GM12872 (cell line): ENCODE measurements around the gene CRK.

ENCODE experiments used
- TF ChIP-seq, protein P1 (sequence below): IDR thresholded peaks from 3 replicates; pipeline ENCODE4 v1.5.1; 2011; ENCODE audit warnings: low read depth, mild to moderate bottlenecking, low read length, moderate library complexity; ENCODE audit not compliant: insufficient read depth

CRK gene

DNA sequence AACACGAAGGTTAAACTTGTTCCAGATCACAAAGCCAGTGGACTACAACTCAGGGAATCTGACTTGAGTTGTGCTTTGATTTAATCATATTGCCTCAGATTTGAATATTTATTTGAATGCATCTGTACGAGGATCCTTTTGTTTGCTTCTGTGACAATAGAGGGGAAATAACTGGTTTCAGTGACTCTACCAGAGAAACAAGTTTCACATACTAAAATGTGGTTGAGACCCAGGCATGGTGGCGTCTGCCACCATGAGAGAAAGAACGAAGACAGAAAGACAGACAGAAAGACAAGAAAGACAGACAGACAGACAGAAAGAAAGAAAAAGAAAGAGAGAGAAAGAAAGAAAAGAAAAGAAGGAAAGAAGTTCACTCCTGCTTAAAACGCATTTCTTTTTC is 80.0 kb downstream of the CRK start:
- TF ChIP-seq, protein P1, sequence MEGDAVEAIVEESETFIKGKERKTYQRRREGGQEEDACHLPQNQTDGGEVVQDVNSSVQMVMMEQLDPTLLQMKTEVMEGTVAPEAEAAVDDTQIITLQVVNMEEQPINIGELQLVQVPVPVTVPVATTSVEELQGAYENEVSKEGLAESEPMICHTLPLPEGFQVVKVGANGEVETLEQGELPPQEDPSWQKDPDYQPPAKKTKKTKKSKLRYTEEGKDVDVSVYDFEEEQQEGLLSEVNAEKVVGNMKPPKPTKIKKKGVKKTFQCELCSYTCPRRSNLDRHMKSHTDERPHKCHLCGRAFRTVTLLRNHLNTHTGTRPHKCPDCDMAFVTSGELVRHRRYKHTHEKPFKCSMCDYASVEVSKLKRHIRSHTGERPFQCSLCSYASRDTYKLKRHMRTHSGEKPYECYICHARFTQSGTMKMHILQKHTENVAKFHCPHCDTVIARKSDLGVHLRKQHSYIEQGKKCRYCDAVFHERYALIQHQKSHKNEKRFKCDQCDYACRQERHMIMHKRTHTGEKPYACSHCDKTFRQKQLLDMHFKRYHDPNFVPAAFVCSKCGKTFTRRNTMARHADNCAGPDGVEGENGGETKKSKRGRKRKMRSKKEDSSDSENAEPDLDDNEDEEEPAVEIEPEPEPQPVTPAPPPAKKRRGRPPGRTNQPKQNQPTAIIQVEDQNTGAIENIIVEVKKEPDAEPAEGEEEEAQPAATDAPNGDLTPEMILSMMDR: no peak

DNA sequence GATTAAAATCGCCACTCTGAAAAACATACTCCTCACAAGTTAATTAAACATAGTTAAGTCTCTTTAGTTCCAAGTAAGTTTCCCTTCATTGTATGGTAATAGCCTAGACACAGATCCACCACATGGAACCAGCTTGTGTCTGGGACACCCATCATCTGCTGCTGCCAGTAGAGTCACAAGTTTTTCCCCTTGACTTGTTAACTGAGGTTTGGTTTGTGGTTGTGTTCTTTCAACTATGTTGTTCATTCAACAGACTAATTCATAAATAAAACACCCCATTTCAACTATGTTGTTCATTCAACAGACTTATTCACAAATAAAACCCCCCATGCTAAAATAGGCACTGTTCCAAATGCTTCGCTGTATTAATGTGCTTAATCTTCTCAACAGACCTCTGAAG is 80.4 kb downstream of the CRK start:
- TF ChIP-seq, protein P1: no peak

DNA sequence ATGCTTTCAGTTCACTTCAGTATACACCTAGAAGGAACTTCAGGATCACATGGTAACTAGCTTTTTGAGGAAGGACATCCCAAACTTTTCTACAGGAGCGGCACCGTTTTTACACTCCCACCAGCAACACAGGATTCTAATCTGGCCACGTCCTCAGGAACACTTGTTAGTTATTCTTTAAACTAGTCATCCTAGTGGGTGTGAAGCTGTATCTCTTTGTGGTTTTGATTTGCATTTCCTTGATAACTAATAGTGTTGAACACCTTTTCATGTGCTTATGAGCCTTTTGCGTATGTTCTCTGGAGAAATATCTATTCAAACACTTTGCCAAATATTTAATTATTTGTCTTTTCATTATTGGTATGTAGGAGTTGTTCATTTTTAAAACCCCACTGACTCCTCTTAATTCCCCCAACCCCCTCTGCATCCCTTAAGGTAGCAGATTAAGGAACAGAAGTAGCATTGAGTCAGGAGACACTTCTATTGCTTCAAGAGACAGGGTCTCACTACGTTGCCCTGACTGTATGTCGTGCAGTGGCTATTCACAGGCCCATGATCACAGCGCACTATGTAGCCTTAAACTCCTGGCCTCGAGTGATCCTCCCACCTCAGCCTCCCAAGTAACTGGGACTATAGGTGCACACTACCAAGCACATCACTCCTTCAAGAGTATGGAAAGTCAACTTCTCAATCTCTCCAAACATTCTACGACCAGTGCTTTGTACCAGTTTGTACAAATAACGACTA is 81.4 kb downstream of the CRK start:
- TF ChIP-seq, protein P1: no peak

DNA sequence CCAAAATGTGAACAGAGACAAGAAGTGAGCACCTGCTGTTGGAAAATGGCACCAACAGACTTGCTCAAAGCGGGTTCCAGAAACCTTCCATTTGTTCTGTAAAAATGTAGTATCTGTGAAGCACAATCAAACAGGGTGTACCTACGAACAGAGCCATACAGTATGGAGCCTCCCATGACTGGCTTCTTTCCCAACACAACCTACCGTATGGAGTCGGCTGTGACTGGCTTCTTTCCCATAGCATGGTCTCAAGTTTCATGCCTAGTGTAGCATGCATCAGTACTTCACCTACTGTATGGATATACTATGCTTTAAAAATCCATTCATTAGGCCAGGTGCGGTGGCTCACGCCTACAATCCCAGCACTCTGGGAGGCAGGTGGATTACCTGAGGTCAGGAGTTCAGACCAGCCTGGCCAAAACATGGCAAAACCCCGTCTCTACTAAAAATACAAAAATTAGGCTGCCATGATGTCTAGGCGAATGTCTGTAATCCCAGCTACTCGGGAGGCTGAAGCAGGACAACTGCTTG is 82.3 kb downstream of the CRK start:
- TF ChIP-seq, protein P1: no peak

DNA sequence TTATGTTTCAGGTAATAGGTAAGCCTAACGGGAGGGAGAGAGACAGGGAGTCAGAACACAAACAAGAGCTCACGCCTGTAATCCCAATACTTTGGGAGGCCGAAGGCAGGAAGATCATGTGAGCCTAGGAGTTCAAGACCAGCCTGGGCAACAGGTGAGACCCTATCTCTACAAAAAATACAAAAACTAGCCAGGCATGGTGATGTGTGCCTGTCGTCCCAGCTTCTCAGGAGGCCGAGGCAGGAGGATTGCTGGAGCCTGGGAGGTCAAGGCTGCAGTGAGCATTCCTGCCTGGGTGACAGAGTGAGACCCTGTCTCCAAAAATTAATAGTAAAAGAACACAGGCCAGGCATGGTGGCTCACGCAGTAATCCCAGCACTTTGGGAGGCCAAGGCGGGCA is 83.4 kb downstream of the CRK start:
- TF ChIP-seq, protein P1: no peak

DNA sequence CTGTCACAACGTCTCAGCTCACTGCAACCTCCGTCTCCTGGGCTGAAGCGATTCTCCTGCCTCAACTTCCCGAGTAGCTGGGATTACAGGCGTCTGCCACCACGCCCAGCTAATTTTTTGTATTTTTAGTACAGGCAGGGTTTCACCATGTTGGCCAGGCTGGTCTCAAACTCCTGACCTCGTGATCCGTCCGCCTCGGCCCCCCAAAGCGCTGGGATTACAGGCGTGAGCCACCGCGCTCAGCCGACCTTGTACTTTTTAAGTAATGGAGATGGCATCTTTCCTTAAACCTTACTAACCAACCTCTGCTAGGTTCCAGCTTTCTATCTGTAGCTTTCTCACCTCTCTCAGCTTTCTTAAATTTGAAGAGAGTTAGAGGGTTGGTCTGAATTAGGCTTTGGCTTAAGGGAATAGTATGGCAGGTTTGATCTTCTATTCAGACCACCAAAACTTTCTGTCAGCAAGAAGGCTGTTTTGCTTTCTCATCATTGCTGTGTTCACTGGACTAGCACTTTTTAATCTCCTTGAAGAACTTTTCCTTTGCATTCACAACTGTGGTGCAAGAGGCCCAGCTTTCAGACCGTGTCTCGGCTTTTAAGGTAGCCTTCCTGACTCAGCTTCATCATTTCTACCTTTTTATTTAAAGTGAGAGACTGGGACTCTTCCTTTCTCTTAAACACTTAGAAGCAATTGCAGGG is 84.0 kb downstream of the CRK start:
- TF ChIP-seq, protein P1: no peak
